Measurements from ENCODE around the gene SKIC8.
A peak's percentile ranks its signal among the peaks of the same experiment; 100 is the strongest.

The SKIC8 gene

GRCh38 chr15:78291052-78291451 is 8.4 kb downstream of the SKIC8 start:
- DNase-seq = no peak

GRCh38 chr15:78290222-78290621 is 9.2 kb downstream of the SKIC8 start:
- DNase-seq = no peak

- DNase-seq = no peak
Measured at GRCh38 chr15:78284758-78285157, 14.7 kb downstream of the SKIC8 start.

GRCh38 chr15:78282324-78282723 is 17.1 kb downstream of the SKIC8 start:
- DNase-seq = no peak

- no peak for DNase-seq
Measured at GRCh38 chr15:78280319-78281072, 18.9 kb downstream of the SKIC8 start.

- no peak for DNase-seq
Measured at GRCh38 chr15:78276064-78276943, 23.1 kb downstream of the SKIC8 start.

GRCh38 chr15:78274994-78275393 is 24.4 kb downstream of the SKIC8 start:
- no peak for DNase-seq

GRCh38 chr15:78272776-78273175 is 26.6 kb downstream of the SKIC8 start:
- DNase-seq = no peak

GRCh38 chr15:78272316-78272715 is 27.1 kb downstream of the SKIC8 start:
- DNase-seq = no peak

GRCh38 chr15:78266806-78267205 is 32.6 kb downstream of the SKIC8 start:
- DNase-seq = no peak

- DNase-seq = no peak
Measured at GRCh38 chr15:78266229-78266628, 33.2 kb downstream of the SKIC8 start.

- DNase-seq = no peak
Measured at GRCh38 chr15:78265752-78266224, 33.6 kb downstream of the SKIC8 start.

GRCh38 chr15:78265137-78265460 is 34.3 kb downstream of the SKIC8 start:
- DNase-seq = no peak

- DNase-seq = peak; percentile 53 to 59
Measured at GRCh38 chr15:78264304-78265136, 34.9 kb downstream of the SKIC8 start, which contains the start of gene DNAJA4. Gene DNAJA4 (plus strand): TSS chr15:78264562. CDS start chr15:78264764, 202 bp downstream.

- no peak for DNase-seq
Measured at GRCh38 chr15:78263907-78264303, 35.5 kb downstream of the SKIC8 start.

GRCh38 chr15:78263351-78263781 is 36.0 kb downstream of the SKIC8 start:
- DNase-seq = no peak

- no peak for DNase-seq
Measured at GRCh38 chr15:78261062-78261461, 38.3 kb downstream of the SKIC8 start.

- DNase-seq = no peak
Measured at GRCh38 chr15:78260489-78260888, 38.9 kb downstream of the SKIC8 start.

GRCh38 chr15:78259232-78259631 is 40.2 kb downstream of the SKIC8 start:
- DNase-seq = no peak

GRCh38 chr15:78257681-78258080 is 41.7 kb downstream of the SKIC8 start:
- DNase-seq = no peak

- no peak for DNase-seq
Measured at GRCh38 chr15:78256044-78256437, 43.4 kb downstream of the SKIC8 start.

- no peak for DNase-seq
Measured at GRCh38 chr15:78255421-78256043, 43.9 kb downstream of the SKIC8 start.

- DNase-seq = no peak
Measured at GRCh38 chr15:78251136-78251535, 48.3 kb downstream of the SKIC8 start.
